Mesenchymal stem cell (in vitro differentiated cells and primary cell): ENCODE results near the gene DIP2B.

Source experiments
- DNase-seq: peaks from one replicate; pipeline ENCODE4 v3.0.0-alpha.2; 2013
- H2AFZ ChIP-seq: one replicate; pipeline ENCODE4 v1.6.1; 2013; ENCODE audit warnings: low read depth, mild to moderate bottlenecking, control low read depth, inconsistent platforms, low read length, moderate library complexity
- H2AK5ac ChIP-seq: 2 replicates; pipeline ENCODE4 v1.6.1; 2013; ENCODE audit warnings: low read length, moderate library complexity, mild to moderate bottlenecking, inconsistent platforms; ENCODE audit not compliant: severe bottlenecking
- H2BK120ac ChIP-seq: one replicate; pipeline ENCODE4 v1.6.1; 2013; ENCODE audit warnings: low read depth, mild to moderate bottlenecking, inconsistent platforms, low read length, moderate library complexity
- H2BK12ac ChIP-seq, 2 experiments: one replicate each; pipeline ENCODE4 v1.6.1; 2013; ENCODE audit warnings: inconsistent platforms in 2 of 2, low read length in 2 of 2, mild to moderate bottlenecking in 2 of 2, moderate library complexity in 2 of 2, control low read depth in 1 of 2
- H2BK15ac ChIP-seq: one replicate; pipeline ENCODE4 v1.6.1; 2013; ENCODE audit warnings: mild to moderate bottlenecking, low read depth, inconsistent platforms; ENCODE audit not compliant: poor library complexity, severe bottlenecking
- H2BK5ac ChIP-seq: 2 replicates; pipeline ENCODE4 v1.6.1; 2013; ENCODE audit warnings: low read depth, mild to moderate bottlenecking, low read length, control low read depth, inconsistent platforms; ENCODE audit not compliant: poor library complexity, severe bottlenecking
- H3K14ac ChIP-seq, 2 experiments: one replicate each; pipeline ENCODE4 v1.6.1; 2013; ENCODE audit warnings: inconsistent platforms in 2 of 2, low read length in 2 of 2, control low read depth in 1 of 2, mild to moderate bottlenecking in 1 of 2, moderate library complexity in 1 of 2
- H3K18ac ChIP-seq, 2 experiments: one replicate each; pipeline ENCODE4 v1.6.1; 2013; ENCODE audit warnings: inconsistent platforms in 2 of 2, low read length in 2 of 2, control low read depth in 1 of 2, low read depth in 1 of 2, mild to moderate bottlenecking in 1 of 2
- H3K23ac ChIP-seq, 2 experiments: one replicate each; pipeline ENCODE4 v1.6.1; 2013; ENCODE audit warnings: inconsistent platforms in 2 of 2, low read length in 2 of 2, mild to moderate bottlenecking in 2 of 2, moderate library complexity in 2 of 2, control low read depth in 1 of 2
- H3K27ac ChIP-seq: 2 replicates; pipeline ENCODE4 v1.5.1; 2013; ENCODE audit warnings: mild to moderate bottlenecking, moderate library complexity, low read length, control low read depth, inconsistent platforms; ENCODE audit not compliant: poor library complexity, severe bottlenecking
- H3K27me3 ChIP-seq, 2 experiments: 2 replicates each; pipeline versions ENCODE4 v1.6.1 to v1.7.0; 2013; ENCODE audit warnings: low read length in 2 of 2, mild to moderate bottlenecking in 2 of 2, moderate library complexity in 2 of 2, control low read depth in 1 of 2, inconsistent platforms in 1 of 2; ENCODE audit not compliant: control insufficient read depth in 1 of 2, insufficient read depth in 1 of 2
- H3K36me3 ChIP-seq, 2 experiments: 2 replicates each; pipeline versions ENCODE4 v1.6.1 to v1.7.0; 2013; ENCODE audit warnings: low read length in 2 of 2, control low read depth in 1 of 2, inconsistent platforms in 1 of 2, low read depth in 1 of 2, mild to moderate bottlenecking in 1 of 2; ENCODE audit not compliant: insufficient read depth in 2 of 2, control insufficient read depth in 1 of 2
- H3K4ac ChIP-seq, 2 experiments: one replicate each; pipeline ENCODE4 v1.6.1; 2013; ENCODE audit warnings: inconsistent platforms in 2 of 2, low read length in 2 of 2, mild to moderate bottlenecking in 2 of 2, moderate library complexity in 2 of 2, control low read depth in 1 of 2, low read depth in 1 of 2
- H3K4me1 ChIP-seq: 2 replicates; pipeline ENCODE4 v1.6.1; 2013; ENCODE audit warnings: low read depth, low read length, control low read depth; ENCODE audit not compliant: control insufficient read depth, insufficient read depth
- H3K4me2 ChIP-seq: 2 replicates; pipeline ENCODE4 v1.6.1; 2013; ENCODE audit warnings: low read length, mild to moderate bottlenecking, inconsistent platforms; ENCODE audit not compliant: poor library complexity, severe bottlenecking
- H3K4me3 ChIP-seq, 2 experiments: 2 replicates each; pipeline versions ENCODE4 v1.5.1 to v1.7.0; 2013; ENCODE audit warnings: low read length in 2 of 2, mild to moderate bottlenecking in 2 of 2, control low read depth in 1 of 2, low read depth in 1 of 2; ENCODE audit not compliant: insufficient read depth in 1 of 2
- H3K79me1 ChIP-seq: replicated peaks from 2 replicates; pipeline ENCODE4 v1.6.1; 2013; ENCODE audit warnings: mild to moderate bottlenecking, control low read depth, low read length, inconsistent platforms; ENCODE audit not compliant: poor library complexity, severe bottlenecking
- H3K9ac ChIP-seq: 2 replicates; pipeline ENCODE4 v1.7.0; 2013; ENCODE audit warnings: mild to moderate bottlenecking, low read length, moderate library complexity
- H3K9me3 ChIP-seq: 2 replicates; pipeline ENCODE4 v1.7.0; 2013; ENCODE audit warnings: mild to moderate bottlenecking, low read length; ENCODE audit not compliant: control insufficient read depth
- H4K8ac ChIP-seq: one replicate; pipeline ENCODE4 v1.6.1; 2013; ENCODE audit warnings: inconsistent platforms, mild to moderate bottlenecking, low read length, moderate library complexity
- H4K91ac ChIP-seq: one replicate; pipeline ENCODE4 v1.6.1; 2013; ENCODE audit warnings: mild to moderate bottlenecking, low read length, inconsistent platforms
- WGBS: methylation state at CpG from one replicate; pipeline ENCODE4 v1.1.7; 2013; ENCODE audit warnings: mixed read lengths; 5-methylcytosine and 5-hydroxymethylcytosine counted together

The DIP2B gene

DNA sequence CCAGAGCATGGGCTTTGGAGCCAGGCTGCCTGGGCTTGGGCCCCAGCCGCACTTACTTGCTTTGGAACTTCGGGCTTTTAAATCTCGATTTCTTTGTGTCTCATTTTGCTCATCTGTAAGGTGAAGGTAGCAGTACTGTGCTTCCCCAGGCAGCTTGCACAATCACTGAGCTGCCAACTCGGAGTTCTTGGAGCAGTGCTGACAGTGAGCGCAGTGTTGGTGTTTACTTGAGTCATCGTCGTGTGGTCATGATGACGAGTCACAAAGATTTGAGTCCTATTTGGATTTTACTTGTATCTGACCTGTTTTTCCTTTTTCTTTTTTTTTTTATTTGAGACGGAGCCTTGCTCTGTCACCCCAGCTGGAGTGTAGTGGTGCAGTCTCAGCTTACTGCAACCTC lies 227.8 kb downstream of the DIP2B start:
- Histone ChIP-seq H3K4me3 (no peak overlapping the region), H3K4me1 (no peaks in the 10 kb centered on the region), H3K27me3 (no peaks in the 10 kb centered on the region), H2AFZ (no peak overlapping the region), H2BK12ac (no peak overlapping the region), H3K18ac (no peak overlapping the region), H3K4me2 (no peak overlapping the region), H3K9ac (no peak overlapping the region), H3K27ac (no peak overlapping the region), H3K4ac (no peak overlapping the region), H2BK5ac (no peak overlapping the region), H3K14ac (no peak overlapping the region), H4K91ac (no peak overlapping the region), H2AK5ac (no peak overlapping the region), H3K36me3 (peaks cover 45 to 73% of the 10 kb centered on the region in 2 experiments), H3K79me1 (no peaks in the 10 kb centered on the region), H3K23ac (no peak overlapping the region), H3K9me3 (no peaks in the 10 kb centered on the region), H4K8ac (no peak overlapping the region), H2BK15ac (no peak overlapping the region), H2BK120ac (no peak overlapping the region)
- peak; percentile 93 for DNase-seq
- 58% methylated on average over 5 of the region's 9 CpGs for WGBS

DNA sequence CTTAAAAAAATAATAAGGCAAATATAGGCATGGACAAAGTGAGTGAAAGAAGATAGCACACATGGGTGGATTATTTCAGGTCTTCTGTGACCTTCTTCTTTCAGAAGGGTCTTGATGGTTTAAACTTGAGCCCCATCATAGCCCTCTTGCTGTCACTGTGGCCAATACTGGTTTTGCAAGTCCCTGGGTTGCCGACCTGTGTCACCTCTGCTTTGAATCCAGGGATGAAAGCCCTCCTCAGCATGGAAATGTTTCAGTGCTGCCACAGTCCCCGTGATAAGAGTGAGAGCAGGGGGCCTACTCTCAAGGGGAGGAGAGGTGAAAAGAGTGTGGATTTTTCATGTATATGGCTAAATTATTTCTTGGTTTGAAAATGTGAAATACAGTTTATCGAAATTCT lies 228.9 kb downstream of the DIP2B start:
- Histone ChIP-seq H3K23ac (no peak overlapping the region), H3K4ac (no peak overlapping the region), H2BK15ac (no peak overlapping the region), H2AFZ (no peak overlapping the region), H3K9me3 (no peaks in the 10 kb centered on the region), H3K79me1 (no peaks in the 10 kb centered on the region), H3K27ac (no peak overlapping the region), H3K4me1 (no peaks in the 10 kb centered on the region), H3K36me3 (peaks cover 48 to 69% of the 10 kb centered on the region in 2 experiments), H2BK120ac (no peak overlapping the region), H3K18ac (no peak overlapping the region), H2AK5ac (no peak overlapping the region), H2BK5ac (no peak overlapping the region), H2BK12ac (no peak overlapping the region), H3K27me3 (no peaks in the 10 kb centered on the region), H4K8ac (no peak overlapping the region), H4K91ac (no peak overlapping the region), H3K9ac (no peak overlapping the region), H3K4me3 (no peak overlapping the region), H3K4me2 (no peak overlapping the region), H3K14ac (no peak overlapping the region)
- no peak for DNase-seq
- WGBS = 88% methylated on average over 3 of the region's 3 CpGs

DNA sequence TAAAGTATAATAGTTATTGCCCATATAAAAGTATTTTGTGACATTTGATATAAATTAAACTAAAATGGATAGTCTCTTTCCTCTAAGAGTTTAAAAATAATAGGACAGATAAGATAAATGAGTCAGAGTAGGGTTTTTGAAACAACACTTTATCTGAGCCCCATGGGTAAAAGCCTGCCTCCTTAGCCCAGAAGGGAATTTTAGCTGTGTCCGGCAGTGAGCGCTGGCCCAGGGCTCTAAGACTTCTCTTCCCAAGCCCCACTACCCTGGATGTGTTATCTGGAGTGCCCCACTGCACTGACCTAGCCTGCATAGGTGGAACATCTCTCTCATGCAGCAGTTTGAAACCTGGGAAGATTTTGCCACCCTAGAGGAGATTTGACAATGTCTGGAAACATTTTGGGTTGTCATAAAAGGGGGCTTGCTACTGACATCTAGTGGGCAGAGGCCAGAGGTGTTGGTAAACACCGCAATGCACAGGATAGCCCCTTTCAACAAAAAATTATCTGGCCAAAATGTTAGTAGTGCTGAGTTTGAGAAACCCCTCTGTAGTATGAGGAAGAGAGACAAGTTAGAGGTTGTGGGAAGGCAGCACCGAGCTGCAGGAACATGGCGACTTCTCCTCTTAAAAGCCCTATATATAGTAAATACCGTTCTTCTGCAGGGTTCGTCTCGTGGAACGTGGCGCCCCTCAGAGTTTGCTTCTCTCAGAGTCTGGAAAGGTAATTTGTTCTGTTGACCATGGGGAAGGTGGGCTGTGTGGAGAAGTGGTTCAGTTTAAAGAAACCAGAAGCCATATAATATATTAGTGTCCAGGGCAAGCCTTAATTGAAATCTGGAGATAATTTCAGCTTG lies 229.9 kb downstream of the DIP2B start:
- Histone ChIP-seq H3K4me1 (no peaks in the 10 kb centered on the region), H3K9me3 (no peaks in the 10 kb centered on the region), H2AFZ (no peak overlapping the region), H4K8ac (no peak overlapping the region), H2BK15ac (no peak overlapping the region), H2BK120ac (no peak overlapping the region), H3K36me3 (peaks cover 50 to 71% of the 10 kb centered on the region in 2 experiments), H3K23ac (no peak overlapping the region), H3K79me1 (no peaks in the 10 kb centered on the region), H3K4me3 (no peak overlapping the region), H3K4ac (no peak overlapping the region), H4K91ac (no peak overlapping the region), H3K14ac (no peak overlapping the region), H3K9ac (no peak overlapping the region), H3K4me2 (no peak overlapping the region), H2BK12ac (no peak overlapping the region), H3K18ac (no peak overlapping the region), H2BK5ac (no peak overlapping the region), H2AK5ac (no peak overlapping the region), H3K27me3 (no peaks in the 10 kb centered on the region), H3K27ac (no peak overlapping the region)
- 95% methylated on average over 10 of the region's 10 CpGs for WGBS
- DNase-seq = peak; percentile 46

DNA sequence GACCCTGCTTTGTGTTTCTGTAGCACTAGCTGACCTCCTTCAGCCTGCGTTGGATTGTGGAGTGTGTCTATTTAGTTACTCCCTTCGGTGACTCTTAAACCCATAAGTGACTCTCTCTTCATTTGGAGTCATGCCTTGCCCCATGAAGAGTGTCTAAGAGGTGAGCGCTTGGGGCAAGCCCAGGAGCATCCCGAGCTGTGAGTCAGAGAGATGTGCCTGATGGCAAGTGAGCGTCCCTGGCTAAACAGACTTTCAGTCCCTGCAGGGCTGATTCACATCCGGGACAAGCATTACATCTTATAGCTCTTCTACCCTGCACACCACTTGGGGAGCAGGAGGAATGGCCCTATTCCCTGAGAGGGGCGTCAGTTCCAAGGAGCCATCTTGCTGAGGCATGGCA lies 234.8 kb downstream of the DIP2B start:
- Histone ChIP-seq H3K9ac (no peak overlapping the region), H3K4me3 (no peak overlapping the region), H2AK5ac (no peak overlapping the region), H3K79me1 (no peaks in the 10 kb centered on the region), H4K8ac (no peak overlapping the region), H3K9me3 (no peaks in the 10 kb centered on the region), H2BK120ac (no peak overlapping the region), H3K4me1 (no peaks in the 10 kb centered on the region), H4K91ac (no peak overlapping the region), H3K23ac (no peak overlapping the region), H3K14ac (no peak overlapping the region), H3K4me2 (no peak overlapping the region), H2BK12ac (no peak overlapping the region), H2BK15ac (no peak overlapping the region), H3K27ac (no peak overlapping the region), H3K27me3 (no peaks in the 10 kb centered on the region), H3K4ac (no peak overlapping the region), H3K18ac (no peak overlapping the region), H3K36me3 (peaks cover 48 to 79% of the 10 kb centered on the region in 2 experiments), H2BK5ac (no peak overlapping the region), H2AFZ (no peak overlapping the region)
- 90% methylated on average over 7 of the region's 7 CpGs for WGBS
- no peak for DNase-seq
